ENCODE results near the gene CD96.
"Not testable (repeated sequence)": the region's sequence is repeated elsewhere in the genome, so short reads cannot be mapped to it uniquely, and the experiment has no call there.

CD96 gene, protein sequence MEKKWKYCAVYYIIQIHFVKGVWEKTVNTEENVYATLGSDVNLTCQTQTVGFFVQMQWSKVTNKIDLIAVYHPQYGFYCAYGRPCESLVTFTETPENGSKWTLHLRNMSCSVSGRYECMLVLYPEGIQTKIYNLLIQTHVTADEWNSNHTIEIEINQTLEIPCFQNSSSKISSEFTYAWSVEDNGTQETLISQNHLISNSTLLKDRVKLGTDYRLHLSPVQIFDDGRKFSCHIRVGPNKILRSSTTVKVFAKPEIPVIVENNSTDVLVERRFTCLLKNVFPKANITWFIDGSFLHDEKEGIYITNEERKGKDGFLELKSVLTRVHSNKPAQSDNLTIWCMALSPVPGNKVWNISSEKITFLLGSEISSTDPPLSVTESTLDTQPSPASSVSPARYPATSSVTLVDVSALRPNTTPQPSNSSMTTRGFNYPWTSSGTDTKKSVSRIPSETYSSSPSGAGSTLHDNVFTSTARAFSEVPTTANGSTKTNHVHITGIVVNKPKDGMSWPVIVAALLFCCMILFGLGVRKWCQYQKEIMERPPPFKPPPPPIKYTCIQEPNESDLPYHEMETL

DNA sequence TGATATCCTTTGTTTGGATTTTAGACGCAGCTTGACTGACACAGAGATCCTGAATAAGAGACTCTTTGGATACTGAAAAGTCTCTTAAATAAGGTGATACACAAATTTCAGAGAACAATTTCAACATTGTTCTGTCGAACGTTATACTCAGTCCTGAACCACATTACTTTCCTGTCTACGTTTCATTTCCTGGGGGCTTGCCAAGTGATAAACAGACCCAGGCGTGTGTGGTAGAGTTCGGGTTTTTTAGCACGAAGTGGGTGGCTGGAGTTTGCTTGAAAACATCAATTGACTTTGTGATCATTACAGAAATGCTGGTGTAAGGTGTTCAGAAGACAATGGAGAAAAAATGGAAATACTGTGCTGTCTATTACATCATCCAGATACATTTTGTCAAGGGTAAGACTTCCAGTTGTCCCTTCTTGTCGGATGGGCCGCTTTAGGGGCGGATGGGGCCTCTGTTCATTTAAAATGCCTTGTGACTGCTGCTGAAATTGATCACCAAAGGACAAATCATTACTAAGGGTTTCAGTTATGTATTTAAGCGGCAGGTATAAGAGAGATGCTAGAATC, at the start of gene CD96:
TSS of gene CD96 (plus strand) at position 287 of the 573 bp plus-strand sequence. CDS start at position 339, 52 bp downstream.
- DNase-seq (ENCODE audit: low read depth) = peak; percentile 49

DNA sequence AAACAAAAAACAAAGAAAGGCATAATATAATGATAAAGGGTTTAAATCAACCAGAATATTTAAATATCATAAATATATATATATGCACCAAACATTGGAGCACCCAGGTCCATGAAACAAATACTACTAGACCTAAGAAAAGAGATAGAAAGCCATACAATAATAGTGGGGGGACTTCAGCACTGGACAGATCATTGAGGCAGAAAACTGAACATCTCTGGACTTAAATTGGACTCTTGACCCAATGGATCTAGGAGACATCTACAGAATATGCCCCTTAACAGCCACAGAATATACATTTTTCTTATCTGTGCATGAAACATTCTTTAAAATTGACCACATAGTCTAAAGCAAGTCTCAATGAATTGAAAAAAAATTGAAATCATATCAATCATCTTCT, 48.7 kb upstream of the CD96 start:
- no peak for DNase-seq (ENCODE audit: low read depth)

DNA sequence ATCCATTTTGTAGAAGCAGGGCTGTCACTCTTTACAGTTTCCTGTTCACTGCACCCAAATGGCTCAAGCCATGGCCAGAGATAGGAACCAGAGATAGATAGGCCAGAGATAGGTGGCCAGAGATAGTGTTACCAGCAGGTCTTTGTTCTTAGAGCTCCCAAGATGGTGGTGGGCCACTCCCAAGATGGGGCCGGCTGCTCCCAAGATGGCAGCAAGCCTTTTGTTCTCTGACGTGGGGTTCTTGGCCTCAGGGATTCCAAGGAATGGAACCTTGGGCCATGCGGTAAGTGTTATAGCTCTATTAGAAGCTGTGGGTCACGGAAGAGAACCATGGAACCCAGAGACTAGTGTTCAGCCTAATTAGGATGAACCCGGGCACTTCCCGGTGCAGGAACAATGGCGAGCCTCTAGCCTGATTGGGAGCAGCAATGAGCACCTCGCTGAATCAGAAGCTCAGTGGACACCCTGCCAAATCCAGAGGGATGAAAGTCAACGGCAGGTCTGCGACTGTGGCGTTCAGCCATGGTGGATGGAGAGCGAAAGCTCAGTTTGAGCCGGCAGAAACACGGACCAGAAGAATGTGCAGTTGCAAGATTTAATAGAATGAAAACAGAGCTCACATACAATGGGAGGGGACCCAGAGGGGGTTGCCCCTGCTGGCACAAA, 45.0 kb upstream of the CD96 start:
- DNase-seq (ENCODE audit: low read depth) = no peak

DNA sequence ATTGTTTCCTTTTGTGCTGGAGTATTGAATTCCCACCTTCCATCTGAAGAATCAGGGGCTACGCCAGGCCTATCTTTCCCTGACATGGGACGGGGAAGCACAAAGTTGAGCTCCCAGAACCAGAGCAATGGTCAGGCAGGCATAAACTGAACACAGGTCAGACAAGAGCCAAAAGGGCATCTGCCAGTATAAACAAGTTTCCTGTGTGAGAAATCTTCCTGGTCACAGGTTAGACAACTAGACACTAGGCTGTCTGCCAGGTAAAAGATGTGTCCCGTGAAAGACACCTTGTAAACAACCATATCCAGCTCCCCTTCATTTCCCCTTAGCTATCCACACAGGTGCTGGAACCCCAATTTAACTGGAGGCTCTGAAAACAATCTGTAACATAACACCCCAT, 44.0 kb upstream of the CD96 start:
- no peak for DNase-seq (ENCODE audit: low read depth)

DNA sequence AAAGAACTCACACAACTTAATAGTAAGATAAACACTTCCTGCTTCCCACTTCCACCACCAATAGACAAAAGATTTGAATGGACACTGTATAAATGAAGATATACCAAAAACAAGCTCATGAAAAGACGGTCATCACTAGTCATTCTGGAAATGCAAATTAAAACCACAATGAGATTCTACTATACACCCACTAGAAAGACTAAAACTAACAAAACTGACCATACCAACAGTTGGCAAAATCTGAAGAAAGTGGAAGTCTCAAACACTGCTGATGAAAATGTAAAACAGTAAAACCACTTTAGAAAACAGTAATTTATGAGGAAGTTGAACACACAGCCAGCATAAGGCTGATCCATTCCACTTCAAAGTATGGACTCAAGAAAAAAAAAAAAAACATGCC, 35.6 kb upstream of the CD96 start:
- no peak for DNase-seq (ENCODE audit: low read depth)

DNA sequence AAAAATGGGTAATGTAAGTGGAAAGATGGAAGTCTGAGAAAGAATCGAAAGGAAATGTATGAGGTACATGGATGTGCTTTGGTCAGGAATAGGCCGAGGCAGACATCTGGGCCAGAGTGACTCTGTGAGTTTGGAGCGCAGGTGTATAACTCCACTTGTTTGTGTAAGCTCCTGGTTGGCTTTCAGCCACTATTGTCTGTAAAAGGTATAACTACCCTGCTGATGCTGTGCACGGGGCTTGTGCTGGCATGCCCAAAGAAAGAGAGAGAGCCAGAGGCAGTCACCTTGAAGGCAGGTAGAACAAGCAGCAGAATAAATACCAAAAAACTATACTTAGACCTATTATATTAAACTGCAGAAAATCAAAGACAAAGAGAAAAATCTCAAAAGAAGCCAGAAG, 32.7 kb upstream of the CD96 start:
- DNase-seq (ENCODE audit: low read depth) = no peak

DNA sequence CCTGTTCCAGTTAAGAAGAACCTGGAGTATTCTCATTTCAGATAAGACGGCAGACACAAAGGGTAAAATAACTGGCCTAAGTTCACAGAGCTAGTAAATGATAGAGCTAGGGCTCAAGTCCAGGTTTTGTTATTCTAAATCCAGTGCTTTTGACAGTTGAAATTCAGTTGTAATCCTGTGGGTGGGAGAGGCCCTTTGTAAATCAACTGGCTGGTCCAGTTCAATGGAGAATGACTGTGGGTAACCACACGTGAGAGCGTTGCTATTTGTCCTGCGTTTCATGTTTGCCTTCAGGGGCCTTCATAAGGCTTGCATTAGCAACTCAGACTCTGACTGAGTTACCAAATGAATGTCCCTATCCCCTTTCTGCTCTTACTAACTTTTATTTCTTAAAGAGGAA, 24.2 kb upstream of the CD96 start:
- DNase-seq (ENCODE audit: low read depth) = no peak

DNA sequence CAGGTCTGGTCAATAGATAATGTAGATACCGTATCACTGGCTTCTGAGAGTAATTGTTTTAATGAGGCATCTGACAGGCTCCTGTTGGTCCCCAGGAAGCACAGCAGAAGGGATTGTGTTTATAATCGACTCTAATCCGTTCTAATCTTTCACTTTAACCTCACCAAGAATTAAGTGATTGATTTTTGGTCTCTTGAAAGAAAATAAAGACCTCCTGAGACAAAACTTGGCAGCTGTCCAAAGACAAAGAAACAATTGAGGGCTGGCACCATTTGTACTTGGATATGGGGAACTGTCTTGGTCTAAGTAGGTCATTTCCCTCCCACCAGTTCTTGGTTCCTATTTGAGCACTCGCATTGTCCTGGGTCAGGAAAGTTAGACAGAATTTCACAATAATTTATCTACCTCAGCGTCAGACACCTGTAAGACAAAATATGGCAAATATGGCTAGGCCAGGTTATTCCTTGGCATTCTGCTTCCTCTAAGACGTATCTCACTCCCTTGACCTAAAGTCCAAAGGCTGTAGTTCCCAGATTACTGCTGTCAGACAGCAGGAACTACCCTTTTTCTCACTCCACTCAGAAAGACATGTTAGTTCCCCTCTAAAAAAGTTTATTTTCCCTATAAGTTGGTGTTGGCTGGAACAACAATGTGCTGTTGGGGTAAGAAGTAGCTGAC, 22.7 kb upstream of the CD96 start:
- no peak for DNase-seq (ENCODE audit: low read depth)

DNA sequence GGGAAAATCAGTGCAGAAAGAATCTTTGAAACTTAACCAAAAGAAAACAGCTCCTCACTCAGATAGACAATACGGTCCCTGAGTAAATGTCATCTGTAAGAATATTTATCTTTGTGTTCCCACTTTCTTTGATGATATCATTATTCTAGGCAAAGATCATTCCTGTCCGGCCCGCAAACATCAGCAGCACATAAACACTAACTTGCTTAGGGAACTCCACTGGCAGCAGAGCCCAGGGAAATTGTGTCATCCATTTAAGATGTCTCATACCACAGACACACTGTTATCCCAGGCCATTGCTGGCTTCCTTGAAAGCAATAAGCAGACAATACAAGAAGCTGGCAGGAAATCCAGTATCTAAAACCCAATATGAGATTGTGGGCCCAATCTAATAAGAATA, 20.1 kb upstream of the CD96 start:
- DNase-seq (ENCODE audit: low read depth) = no peak

DNA sequence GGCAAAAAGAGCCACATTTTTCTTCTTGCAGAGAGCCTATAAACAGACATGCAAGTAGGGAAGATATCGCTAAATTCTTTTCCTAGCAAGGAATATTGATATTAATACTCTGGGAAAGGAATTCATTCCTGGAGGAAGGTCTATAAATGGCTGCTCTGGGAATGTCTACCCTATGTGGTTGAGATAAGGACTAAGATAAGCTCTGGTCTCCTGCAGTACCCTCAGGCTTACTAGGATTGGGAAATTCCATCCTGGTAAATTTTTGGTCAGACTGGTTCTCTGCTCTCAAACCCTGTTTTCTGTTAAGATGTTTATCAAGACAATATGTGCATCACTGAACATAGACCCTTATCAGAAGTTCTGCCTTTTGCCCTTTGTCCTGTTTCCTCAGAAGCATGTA, 17.5 kb upstream of the CD96 start:
- DNase-seq (ENCODE audit: low read depth) = not testable (repeated sequence)

DNA sequence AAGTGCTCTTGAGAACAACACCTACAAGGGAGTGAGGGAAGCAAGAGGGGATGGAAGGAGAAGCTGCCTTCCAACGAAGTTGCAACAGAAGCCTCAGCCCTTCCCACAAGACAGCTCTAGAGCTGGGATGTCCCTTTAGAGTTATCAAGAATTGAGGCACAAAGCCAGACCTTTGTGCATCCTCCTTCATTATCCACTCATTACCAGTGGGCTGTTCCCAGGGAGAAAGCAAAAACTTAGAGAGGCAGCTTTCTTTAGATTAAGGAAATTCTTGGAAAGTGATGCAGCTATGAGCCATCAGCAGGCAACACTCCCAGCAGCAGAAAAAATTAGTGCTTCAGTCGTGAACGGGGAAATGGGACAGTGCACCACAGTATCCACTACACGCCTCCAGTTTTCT, 10.6 kb upstream of the CD96 start:
- no peak for DNase-seq (ENCODE audit: low read depth)

DNA sequence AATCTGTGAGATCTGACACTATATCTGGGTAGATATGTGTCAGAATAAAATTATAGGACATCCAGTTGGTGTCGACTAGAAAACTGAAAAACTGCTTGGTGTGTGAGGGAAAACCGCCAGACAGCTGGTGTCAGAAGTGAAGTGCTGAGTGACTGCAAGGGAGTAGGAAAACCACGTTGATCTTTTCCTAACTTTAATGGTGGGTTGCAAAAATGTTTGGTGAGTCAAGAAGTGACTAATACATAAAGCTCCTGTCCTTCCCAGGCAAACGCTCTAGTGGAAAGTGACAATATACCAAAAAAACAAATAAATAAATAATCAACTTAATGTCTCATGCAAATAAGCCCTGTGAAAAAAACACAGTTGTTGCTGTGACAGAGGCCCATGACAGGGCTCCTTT, 7.3 kb upstream of the CD96 start:
- DNase-seq (ENCODE audit: low read depth) = no peak

DNA sequence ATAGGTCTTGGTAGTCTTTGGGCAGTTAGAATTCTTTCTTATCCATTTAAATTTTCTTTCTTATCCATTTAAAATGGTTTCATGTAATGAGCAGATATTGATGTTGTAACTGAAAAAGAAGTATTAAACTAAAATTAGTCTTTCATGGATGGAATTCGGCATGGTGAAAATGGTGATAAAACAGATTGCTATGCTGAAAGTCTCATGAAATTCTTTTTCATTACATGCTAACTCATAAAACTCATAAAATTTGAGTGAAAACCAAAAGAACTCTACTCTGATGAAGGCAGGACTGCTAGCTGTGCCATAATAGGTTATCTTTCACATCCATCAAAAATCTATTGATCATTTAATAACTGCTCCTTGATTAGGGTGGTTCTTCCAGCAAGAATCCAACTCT, 3.9 kb upstream of the CD96 start:
- DNase-seq (ENCODE audit: low read depth) = no peak

DNA sequence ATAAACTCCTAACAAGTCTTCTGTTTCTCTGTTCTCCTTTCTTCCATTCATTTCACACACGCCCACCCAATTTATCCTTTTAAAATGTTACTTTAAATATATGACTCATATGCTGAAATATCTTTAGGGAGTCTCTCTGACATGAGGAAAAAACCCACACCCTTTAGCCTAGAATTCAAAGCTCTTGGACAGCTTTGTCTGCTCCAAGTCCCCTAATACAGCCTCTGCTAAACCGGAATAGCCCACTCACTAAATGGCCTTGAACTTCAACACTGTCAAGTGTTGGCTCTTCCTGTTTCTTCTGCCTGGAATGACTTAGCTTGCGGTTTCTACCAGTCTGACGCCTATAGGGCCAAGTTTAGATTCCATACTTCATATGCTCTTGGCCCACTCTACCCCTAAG, 3.3 kb upstream of the CD96 start:
- no peak for DNase-seq (ENCODE audit: low read depth)

DNA sequence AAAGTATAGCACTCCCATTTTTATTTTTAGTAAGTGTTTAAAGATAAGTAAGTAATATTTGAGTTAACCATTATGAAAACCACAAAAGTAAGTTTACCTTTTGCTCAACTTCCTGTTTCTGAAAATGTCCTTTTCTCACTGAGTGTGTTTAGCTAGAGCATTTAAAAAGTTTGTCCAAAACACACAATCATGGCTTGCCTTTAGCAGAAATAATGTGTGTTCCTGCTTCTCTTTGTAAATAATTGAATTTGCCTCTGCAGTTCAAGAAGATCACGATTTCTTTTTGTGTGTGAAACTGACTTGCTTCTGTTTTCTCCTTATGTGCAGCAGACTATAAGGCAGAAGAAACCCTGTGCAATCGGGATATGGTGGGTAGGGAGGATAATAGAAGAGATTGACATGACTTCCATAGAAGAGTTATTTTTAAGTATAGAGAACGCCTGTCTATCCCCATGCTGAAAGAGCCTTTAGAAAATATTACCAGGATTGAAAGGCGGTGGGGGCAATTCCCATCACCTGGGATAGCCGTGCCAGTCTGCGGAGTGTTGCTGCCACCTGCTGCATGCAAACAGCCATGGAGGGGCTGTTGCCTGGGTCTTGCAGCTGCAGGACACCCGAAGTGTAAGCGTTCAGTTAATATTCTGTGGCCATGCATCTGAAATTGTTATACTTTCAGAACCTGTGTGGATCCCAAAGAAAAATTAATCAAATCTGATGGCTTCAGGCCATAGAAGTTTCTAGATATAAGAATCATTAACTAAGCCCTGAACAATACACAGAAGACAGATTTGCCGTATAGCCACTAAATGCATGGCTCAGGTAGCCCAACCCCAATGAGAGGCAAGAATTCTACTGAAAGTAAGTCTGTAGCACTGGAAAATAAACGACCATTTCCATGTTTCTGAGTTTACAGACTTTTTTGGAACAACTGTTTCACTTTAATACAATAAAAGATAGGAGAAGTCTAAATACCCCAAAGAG, 2.4 kb upstream of the CD96 start:
- peak; percentile 54 for DNase-seq (ENCODE audit: low read depth)

DNA sequence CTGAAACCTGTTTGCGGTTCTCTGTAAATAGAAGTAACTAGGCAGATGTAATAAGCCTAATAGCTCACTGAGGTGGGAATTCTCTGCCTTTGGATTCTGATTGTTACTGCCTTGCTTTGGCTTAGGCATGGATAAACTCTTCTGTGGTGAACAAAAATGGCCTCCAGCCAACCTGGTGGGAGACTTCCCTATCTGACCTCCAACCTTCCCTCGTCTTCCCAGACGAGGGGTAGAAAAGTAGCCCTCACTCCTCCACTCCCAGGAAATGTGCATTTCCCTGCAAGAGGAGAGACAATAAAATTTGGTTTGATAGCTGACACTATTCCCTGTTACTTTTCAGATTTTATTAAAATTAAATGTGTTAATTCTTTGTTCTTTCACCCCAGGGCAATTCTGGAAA, 606 bp upstream of the CD96 start:
- no peak for DNase-seq (ENCODE audit: low read depth)

DNA sequence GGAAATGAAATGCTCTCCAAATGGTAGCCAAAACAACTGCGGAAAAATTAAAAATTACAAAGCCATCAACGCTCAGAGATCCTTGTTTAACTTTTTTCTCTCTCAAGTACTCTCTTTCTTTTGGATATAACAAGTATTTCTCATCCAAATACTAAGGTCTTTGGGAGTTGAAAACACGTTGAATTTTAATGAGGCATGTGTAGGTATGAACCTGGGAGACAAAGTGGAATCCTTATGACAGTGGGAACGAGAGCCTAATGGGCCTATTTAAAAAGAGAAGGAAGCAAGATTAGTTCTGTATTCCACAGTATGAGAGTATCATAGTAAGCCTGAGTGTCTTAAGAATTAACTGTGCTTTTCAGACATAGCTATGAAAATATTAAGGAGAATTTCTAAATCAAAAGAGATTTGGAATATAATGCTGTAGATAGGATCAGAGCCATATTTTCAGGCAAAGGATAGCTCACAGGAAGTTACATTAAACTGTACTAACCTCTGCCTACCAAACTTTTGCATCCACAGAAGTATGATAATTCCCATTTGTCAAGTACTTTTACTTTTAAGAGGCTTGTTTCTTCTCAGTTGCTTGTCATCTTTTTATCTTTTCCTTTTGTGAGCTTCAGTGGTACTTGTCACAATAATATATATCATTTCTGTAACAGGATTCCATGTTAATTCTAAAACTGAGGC, 759 bp downstream of the CD96 start:
- no peak for DNase-seq (ENCODE audit: low read depth)

DNA sequence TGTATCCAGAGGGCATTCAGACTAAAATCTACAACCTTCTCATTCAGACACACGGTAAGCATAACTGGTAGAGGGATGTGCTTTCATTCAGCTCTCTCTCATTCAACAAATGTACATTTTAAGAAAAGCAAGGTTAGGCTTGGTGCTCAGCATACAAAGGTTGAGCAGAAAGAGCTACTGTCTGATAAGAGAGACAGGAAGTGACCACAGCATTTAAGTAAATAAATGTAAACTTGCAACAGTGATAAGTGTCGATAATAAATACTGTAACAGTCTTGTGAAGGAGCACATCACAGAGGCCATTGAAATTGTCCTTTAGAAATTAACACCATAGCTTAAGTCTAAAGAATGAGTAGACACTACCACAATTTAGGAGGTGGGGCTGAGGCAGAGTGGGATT, 3.4 kb downstream of the CD96 start:
- DNase-seq (ENCODE audit: low read depth) = no peak

DNA sequence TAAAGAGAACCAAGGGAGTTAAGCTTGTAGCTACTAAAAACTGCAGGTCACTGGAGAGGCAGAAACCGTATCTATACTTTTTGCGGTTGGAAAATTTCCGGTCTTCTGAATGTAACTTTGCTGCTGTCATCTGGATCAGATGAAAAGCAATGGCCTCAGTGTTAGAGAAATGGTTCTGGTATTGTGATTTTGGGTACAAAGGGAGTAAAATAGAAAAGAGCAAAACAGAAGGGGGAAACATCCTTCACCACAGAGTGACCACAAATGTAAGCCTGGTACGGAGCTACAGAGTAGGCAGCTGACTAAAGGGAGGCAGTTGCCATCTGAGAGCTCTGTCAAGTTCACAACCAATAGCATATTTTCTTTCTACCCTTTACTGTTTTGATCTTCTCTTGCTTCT, 5.6 kb downstream of the CD96 start:
- DNase-seq (ENCODE audit: low read depth) = no peak

DNA sequence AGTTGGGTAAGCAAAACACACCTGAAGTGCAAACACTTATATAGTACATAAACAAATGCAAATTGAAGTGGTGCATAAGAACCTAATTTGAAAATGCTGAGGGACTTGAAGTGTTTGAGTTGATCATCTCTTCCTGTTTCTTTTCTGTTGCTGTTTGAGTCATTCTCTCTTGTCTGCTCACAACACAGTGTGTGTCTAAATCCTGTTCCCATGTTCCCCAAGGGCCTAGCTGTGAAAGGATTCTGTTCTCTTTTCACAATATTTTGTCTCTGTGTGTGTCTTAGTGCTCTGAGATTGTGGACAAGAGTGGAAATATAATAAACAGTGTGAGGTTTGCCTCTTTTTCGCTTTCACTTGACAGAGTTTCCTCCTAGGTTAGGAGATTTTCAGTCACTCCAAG, 6.1 kb downstream of the CD96 start:
- DNase-seq (ENCODE audit: low read depth) = no peak

DNA sequence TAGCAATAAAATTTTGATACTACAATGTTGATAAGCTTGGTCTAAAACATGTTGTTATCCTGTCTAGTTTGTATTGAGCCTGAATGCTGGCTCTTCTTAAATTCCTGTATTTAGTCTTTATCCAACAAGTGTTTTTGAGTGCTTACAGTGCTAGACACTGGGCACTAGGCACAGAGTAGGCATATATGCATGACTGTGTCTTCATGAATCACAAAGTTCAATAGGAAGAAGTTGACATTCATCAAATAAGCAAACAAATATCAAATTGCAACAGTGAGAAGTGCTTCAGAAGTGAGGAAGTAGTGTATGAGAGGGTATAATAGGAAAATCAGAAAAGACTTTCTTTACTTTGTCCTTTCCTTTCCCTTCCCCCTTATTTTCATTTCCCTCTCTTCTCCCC, 6.8 kb downstream of the CD96 start:
- no peak for DNase-seq (ENCODE audit: low read depth)
